ENCODE data around the gene DOCK9.
A peak's percentile ranks its signal among the peaks of the same experiment; 100 is the strongest.

DOCK9 gene

GRCh38 chr13:98786023-98786422, 191.8 kb downstream of the DOCK9 start:
- H3K4me1 ChIP-seq = no peaks in the 10 kb centered on the region
- H3K9me3 ChIP-seq = no peaks in the 10 kb centered on the region
- H4K20me1 ChIP-seq = no peaks in the 10 kb centered on the region
- no peak for TF ChIP-seq Cebpa-rat (IDR thresholded peaks at IDR 0.05)
- no peaks in the 10 kb centered on the region for H3K27me3 ChIP-seq
- no peak overlapping the region for H3K9ac ChIP-seq
- no peak overlapping the region for H3K27ac ChIP-seq
- H3K4me2 ChIP-seq = no peak overlapping the region
- no peaks in the 10 kb centered on the region for H3K36me3 ChIP-seq
- no peak overlapping the region for H3K4me3 ChIP-seq

- Histone ChIP-seq H3K27me3 (no peaks in the 10 kb centered on the region), H4K20me1 (no peaks in the 10 kb centered on the region), H3K4me2 (no peak overlapping the region), H3K36me3 (no peaks in the 10 kb centered on the region), H3K4me1 (no peaks in the 10 kb centered on the region), H3K4me3 (no peak overlapping the region), H3K9me3 (no peaks in the 10 kb centered on the region), H3K9ac (no peak overlapping the region), H3K27ac (no peak overlapping the region)
- TF ChIP-seq Cebpa-rat (IDR thresholded peaks at IDR 0.05) = no peak
These were observed 192.5 kb downstream of the DOCK9 start for GRCh38 chr13:98785405-98785804.

GRCh38 chr13:98784666-98785065, 193.2 kb downstream of the DOCK9 start:
- H3K9ac ChIP-seq = no peak overlapping the region
- H3K4me3 ChIP-seq = no peak overlapping the region
- TF ChIP-seq Cebpa-rat (IDR thresholded peaks at IDR 0.05) = no peak
- H4K20me1 ChIP-seq = no peaks in the 10 kb centered on the region
- H3K4me1 ChIP-seq = no peaks in the 10 kb centered on the region
- H3K36me3 ChIP-seq = no peaks in the 10 kb centered on the region
- H3K9me3 ChIP-seq = no peaks in the 10 kb centered on the region
- no peak overlapping the region for H3K27ac ChIP-seq
- H3K27me3 ChIP-seq = no peaks in the 10 kb centered on the region
- H3K4me2 ChIP-seq = no peak overlapping the region

- Histone ChIP-seq H3K9me3 (no peaks in the 10 kb centered on the region), H4K20me1 (no peaks in the 10 kb centered on the region), H3K27ac (no peak overlapping the region), H3K4me1 (no peaks in the 10 kb centered on the region), H3K4me2 (no peak overlapping the region), H3K36me3 (no peaks in the 10 kb centered on the region), H3K27me3 (no peaks in the 10 kb centered on the region), H3K9ac (no peak overlapping the region), H3K4me3 (no peak overlapping the region)
- no peak for TF ChIP-seq Cebpa-rat (IDR thresholded peaks at IDR 0.05)
These were observed 193.9 kb downstream of the DOCK9 start for GRCh38 chr13:98783856-98784478.

GRCh38 chr13:98782654-98783053, 195.2 kb downstream of the DOCK9 start:
- Histone ChIP-seq H3K36me3 (no peaks in the 10 kb centered on the region), H3K9me3 (no peaks in the 10 kb centered on the region), H3K4me2 (peak overlapping the region; percentile 9; the same call in 1 of the 2 replicates), H4K20me1 (no peaks in the 10 kb centered on the region), H3K9ac (no peak overlapping the region), H3K4me3 (no peak overlapping the region), H3K27me3 (no peaks in the 10 kb centered on the region), H3K27ac (no peak overlapping the region), H3K4me1 (no peaks in the 10 kb centered on the region)
- TF ChIP-seq Cebpa-rat (IDR thresholded peaks at IDR 0.05) = no peak

GRCh38 chr13:98781905-98782304, 196.0 kb downstream of the DOCK9 start:
- no peak overlapping the region for H3K27ac ChIP-seq
- H3K4me1 ChIP-seq = no peaks in the 10 kb centered on the region
- H4K20me1 ChIP-seq = no peaks in the 10 kb centered on the region
- no peaks in the 10 kb centered on the region for H3K9me3 ChIP-seq
- no peak overlapping the region for H3K4me3 ChIP-seq
- no peak overlapping the region for H3K4me2 ChIP-seq
- no peaks in the 10 kb centered on the region for H3K27me3 ChIP-seq
- no peak for TF ChIP-seq Cebpa-rat (IDR thresholded peaks at IDR 0.05)
- H3K36me3 ChIP-seq = no peaks in the 10 kb centered on the region
- no peak overlapping the region for H3K9ac ChIP-seq

GRCh38 chr13:98781470-98781869, 196.4 kb downstream of the DOCK9 start:
- TF ChIP-seq Cebpa-rat (IDR thresholded peaks at IDR 0.05) = no peak
- Histone ChIP-seq H4K20me1 (no peaks in the 10 kb centered on the region), H3K27me3 (no peaks in the 10 kb centered on the region), H3K9ac (no peak overlapping the region), H3K36me3 (no peaks in the 10 kb centered on the region), H3K4me2 (no peak overlapping the region), H3K4me3 (no peak overlapping the region), H3K27ac (no peak overlapping the region), H3K4me1 (no peaks in the 10 kb centered on the region), H3K9me3 (no peaks in the 10 kb centered on the region)

- no peak overlapping the region for H3K4me2 ChIP-seq
- no peak overlapping the region for H3K4me3 ChIP-seq
- H3K27me3 ChIP-seq = no peaks in the 10 kb centered on the region
- H4K20me1 ChIP-seq = no peaks in the 10 kb centered on the region
- no peaks in the 10 kb centered on the region for H3K36me3 ChIP-seq
- no peaks in the 10 kb centered on the region for H3K4me1 ChIP-seq
- H3K9ac ChIP-seq = no peak overlapping the region
- H3K9me3 ChIP-seq = no peaks in the 10 kb centered on the region
- no peak for TF ChIP-seq Cebpa-rat (IDR thresholded peaks at IDR 0.05)
- no peak overlapping the region for H3K27ac ChIP-seq
These were observed 196.8 kb downstream of the DOCK9 start for GRCh38 chr13:98781045-98781444.

GRCh38 chr13:98780451-98780850, 197.4 kb downstream of the DOCK9 start:
- Histone ChIP-seq H4K20me1 (no peaks in the 10 kb centered on the region), H3K27me3 (no peaks in the 10 kb centered on the region), H3K4me3 (no peak overlapping the region), H3K4me2 (no peak overlapping the region), H3K36me3 (no peaks in the 10 kb centered on the region), H3K9me3 (no peaks in the 10 kb centered on the region), H3K9ac (no peak overlapping the region), H3K4me1 (no peaks in the 10 kb centered on the region), H3K27ac (no peak overlapping the region)
- no peak for TF ChIP-seq Cebpa-rat (IDR thresholded peaks at IDR 0.05)

- Histone ChIP-seq H3K4me2 (no peak overlapping the region), H3K4me1 (no peaks in the 10 kb centered on the region), H3K36me3 (no peaks in the 10 kb centered on the region), H3K27ac (no peak overlapping the region), H4K20me1 (no peaks in the 10 kb centered on the region), H3K9me3 (no peaks in the 10 kb centered on the region), H3K9ac (no peak overlapping the region), H3K4me3 (no peak overlapping the region), H3K27me3 (no peaks in the 10 kb centered on the region)
- TF ChIP-seq Cebpa-rat (IDR thresholded peaks at IDR 0.05) = no peak
These were observed 198.2 kb downstream of the DOCK9 start for GRCh38 chr13:98779695-98780094.

GRCh38 chr13:98778749-98779148, 199.1 kb downstream of the DOCK9 start:
- Histone ChIP-seq H3K4me1 (no peaks in the 10 kb centered on the region), H3K27me3 (no peaks in the 10 kb centered on the region), H3K9me3 (no peaks in the 10 kb centered on the region), H3K4me2 (no peak overlapping the region), H3K9ac (no peak overlapping the region), H3K4me3 (no peak overlapping the region), H3K27ac (no peak overlapping the region), H4K20me1 (no peaks in the 10 kb centered on the region), H3K36me3 (no peaks in the 10 kb centered on the region)
- no peak for TF ChIP-seq Cebpa-rat (IDR thresholded peaks at IDR 0.05)

Data from BLaER1 (cell line).